ENCODE data around the gene GALNT2. TPM values are rescaled to one million over a fixed set of nuclear protein-coding genes. Genes with fewer than 3 reads are reported as not detected.

The GALNT2 gene
- total RNA-seq, 1 donor from 2014 or later = 66.3 TPM

DNA sequence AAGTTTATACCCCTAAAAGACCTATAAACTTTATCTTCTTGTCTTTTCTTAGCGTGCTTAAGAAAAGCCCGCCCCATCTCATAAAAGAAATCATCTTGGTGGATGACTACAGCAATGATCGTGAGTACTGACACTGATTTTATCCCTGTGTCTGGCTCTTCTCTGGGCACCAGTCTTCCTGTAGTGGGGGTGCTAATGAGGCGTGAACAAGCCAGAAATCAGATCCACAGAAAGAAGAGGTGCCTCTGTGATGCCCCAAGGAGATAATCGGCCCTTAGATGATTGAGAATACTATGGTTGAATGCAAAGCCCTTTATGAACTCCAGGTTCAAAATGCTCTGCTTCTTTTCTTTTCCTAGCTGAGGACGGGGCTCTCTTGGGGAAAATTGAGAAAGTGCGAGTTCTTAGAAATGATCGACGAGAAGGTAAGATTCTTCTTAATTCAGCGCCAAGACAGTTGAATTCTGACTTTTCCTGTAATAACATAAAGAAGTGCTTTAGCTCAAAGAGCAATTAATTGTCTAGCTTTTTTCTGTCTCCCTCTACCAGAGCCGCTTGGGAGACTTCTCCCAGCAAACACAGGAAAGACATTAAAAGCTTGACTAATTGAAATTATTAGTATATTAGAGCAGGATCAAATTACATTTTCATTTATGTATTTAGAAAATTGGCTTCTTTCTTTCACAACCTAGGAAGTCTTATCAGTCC lies 169.4 kb downstream of the GALNT2 start:
- H3K27ac Mint-ChIP-seq = no peak overlapping the region
- no peak overlapping the region for H3K4me3 Mint-ChIP-seq
- TF ChIP-seq, protein P1, sequence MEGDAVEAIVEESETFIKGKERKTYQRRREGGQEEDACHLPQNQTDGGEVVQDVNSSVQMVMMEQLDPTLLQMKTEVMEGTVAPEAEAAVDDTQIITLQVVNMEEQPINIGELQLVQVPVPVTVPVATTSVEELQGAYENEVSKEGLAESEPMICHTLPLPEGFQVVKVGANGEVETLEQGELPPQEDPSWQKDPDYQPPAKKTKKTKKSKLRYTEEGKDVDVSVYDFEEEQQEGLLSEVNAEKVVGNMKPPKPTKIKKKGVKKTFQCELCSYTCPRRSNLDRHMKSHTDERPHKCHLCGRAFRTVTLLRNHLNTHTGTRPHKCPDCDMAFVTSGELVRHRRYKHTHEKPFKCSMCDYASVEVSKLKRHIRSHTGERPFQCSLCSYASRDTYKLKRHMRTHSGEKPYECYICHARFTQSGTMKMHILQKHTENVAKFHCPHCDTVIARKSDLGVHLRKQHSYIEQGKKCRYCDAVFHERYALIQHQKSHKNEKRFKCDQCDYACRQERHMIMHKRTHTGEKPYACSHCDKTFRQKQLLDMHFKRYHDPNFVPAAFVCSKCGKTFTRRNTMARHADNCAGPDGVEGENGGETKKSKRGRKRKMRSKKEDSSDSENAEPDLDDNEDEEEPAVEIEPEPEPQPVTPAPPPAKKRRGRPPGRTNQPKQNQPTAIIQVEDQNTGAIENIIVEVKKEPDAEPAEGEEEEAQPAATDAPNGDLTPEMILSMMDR (conservative IDR thresholded peaks at IDR 0.05) = no peak
- H3K36me3 Mint-ChIP-seq = peaks cover 22% of the 10 kb centered on the region
- peaks cover 13% of the 10 kb centered on the region for H3K4me1 Mint-ChIP-seq (ENCODE audit: unreplicated experiment)
- H3K9me3 Mint-ChIP-seq = no peaks in the 10 kb centered on the region
- DNase-seq (ENCODE audit: extremely low spot score, unreplicated experiment) = no peak
- H3K27me3 Mint-ChIP-seq = no peaks in the 10 kb centered on the region

- peaks cover 10% of the 10 kb centered on the region for H3K4me1 Mint-ChIP-seq (ENCODE audit: unreplicated experiment)
- H3K36me3 Mint-ChIP-seq = peaks cover 22% of the 10 kb centered on the region
- H3K27ac Mint-ChIP-seq = no peak overlapping the region
- no peak overlapping the region for H3K4me3 Mint-ChIP-seq
- TF ChIP-seq, protein P1 (conservative IDR thresholded peaks at IDR 0.05) = no peak
- H3K9me3 Mint-ChIP-seq = no peaks in the 10 kb centered on the region
- DNase-seq (ENCODE audit: extremely low spot score, unreplicated experiment) = no peak
- no peaks in the 10 kb centered on the region for H3K27me3 Mint-ChIP-seq
Observed at GRCh38 chr1:230237009-230237370, 170.0 kb downstream of the GALNT2 start.

DNA sequence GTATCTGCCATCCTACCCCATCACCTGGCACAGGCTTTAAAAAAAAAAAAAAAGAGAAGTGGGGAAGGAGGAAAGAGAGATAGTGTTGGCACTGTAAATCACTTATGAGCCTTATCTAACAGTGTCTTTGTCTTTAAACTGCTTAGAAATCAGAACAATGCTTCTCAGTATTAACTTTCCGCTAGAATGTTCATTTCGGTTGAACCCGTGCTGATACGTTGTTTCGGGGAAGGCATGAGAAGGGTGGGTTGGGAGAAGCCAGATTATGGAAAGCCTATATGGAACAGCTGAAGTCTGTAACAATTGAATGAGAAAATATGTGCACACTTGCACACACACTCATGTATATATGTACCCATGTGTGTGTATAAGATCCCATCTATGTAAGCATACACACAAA lies 170.8 kb downstream of the GALNT2 start:
- H3K27me3 Mint-ChIP-seq = no peaks in the 10 kb centered on the region
- no peak overlapping the region for H3K27ac Mint-ChIP-seq
- peaks cover 4% of the 10 kb centered on the region for H3K4me1 Mint-ChIP-seq (ENCODE audit: unreplicated experiment)
- H3K4me3 Mint-ChIP-seq = no peak overlapping the region
- peaks cover 25% of the 10 kb centered on the region for H3K36me3 Mint-ChIP-seq
- no peaks in the 10 kb centered on the region for H3K9me3 Mint-ChIP-seq
- no peak for DNase-seq (ENCODE audit: extremely low spot score, unreplicated experiment)
- TF ChIP-seq, protein P1 (conservative IDR thresholded peaks at IDR 0.05) = no peak

- Mint-ChIP-seq H3K4me3 (no peak overlapping the region), H3K9me3 (no peaks in the 10 kb centered on the region), H3K27me3 (no peaks in the 10 kb centered on the region), H3K36me3 (peaks cover 30% of the 10 kb centered on the region), H3K4me1 (ENCODE audit: unreplicated experiment) (peaks cover 8% of the 10 kb centered on the region), H3K27ac (no peak overlapping the region)
- DNase-seq (ENCODE audit: extremely low spot score, unreplicated experiment) = no peak
- TF ChIP-seq, protein P1 (conservative IDR thresholded peaks at IDR 0.05) = no peak
Observed at GRCh38 chr1:230240446-230241086, 173.5 kb downstream of the GALNT2 start.

GRCh38 chr1:230242326-230242725 lies 175.3 kb downstream of the GALNT2 start:
- H3K36me3 Mint-ChIP-seq = peaks cover 41% of the 10 kb centered on the region
- H3K27ac Mint-ChIP-seq = no peak overlapping the region
- TF ChIP-seq, protein P1 (conservative IDR thresholded peaks at IDR 0.05) = no peak
- no peaks in the 10 kb centered on the region for H3K27me3 Mint-ChIP-seq
- no peak overlapping the region for H3K4me3 Mint-ChIP-seq
- no peaks in the 10 kb centered on the region for H3K9me3 Mint-ChIP-seq
- DNase-seq (ENCODE audit: extremely low spot score, unreplicated experiment) = no peak
- peaks cover 4% of the 10 kb centered on the region for H3K4me1 Mint-ChIP-seq (ENCODE audit: unreplicated experiment)

All from type B pancreatic cell (in vitro differentiated cells).